SK-N-SH (cell line): ENCODE results near the gene BAHCC1. TPM values are rescaled to one million over a fixed set of nuclear protein-coding genes. Genes with fewer than 3 reads are reported as not detected.

Experiments used
- CTCF ChIA-PET: fragments of 300-600, 350-600 bp; formaldehyde crosslinking; extraction: SDS; loops from one replicate; lab custom pipeline; 2021; lab: Yijun Ruan, JAX
- POLR2A ChIA-PET: fragments of 350-600 bp; sonication (Branson Sonifier 250); formaldehyde crosslinking; extraction: SDS; loops from one replicate; lab custom pipeline; 2020; ENCODE audit warnings: antibody characterized with exemption, inconsistent platforms; lab: Yijun Ruan, JAX
- DNase-seq: peaks from one replicate; pipeline ENCODE4 v3.0.0; 2012
- H2AFZ ChIP-seq: fragments of 200-600 bp; sonication (generic); 2 replicates; pipeline ENCODE4 v1.8.1; 2016; ENCODE audit warnings: antibody characterized with exemption, mild to moderate bottlenecking, low read depth
- H3F3A ChIP-seq: fragments of 200-600 bp; sonication (generic); replicated peaks from 2 replicates; pipeline ENCODE3; 2016; ENCODE audit warnings: antibody characterized with exemption, mild to moderate bottlenecking; ENCODE audit not compliant: insufficient read depth
- H3K27ac ChIP-seq, 2 experiments: fragments of 200-500 bp in 1 of 2; fragments of 200-600 bp in 1 of 2; sonication (Bioruptor generic) in 1 of 2; sonication (generic), shearing (Covaris generic) in 1 of 2; 2 replicates each; pipeline versions ENCODE4 v1.5.1 to v1.6.1; 2014 to 2016; ENCODE audit warnings: low read depth in 2 of 2, inconsistent platforms in 1 of 2, low read length in 1 of 2, mild to moderate bottlenecking in 1 of 2, mixed read lengths in 1 of 2
- H3K27me3 ChIP-seq: fragments of 200-600 bp; sonication (generic), shearing (Covaris generic); 2 replicates; pipeline ENCODE4 v1.6.1; 2016; ENCODE audit warnings: mixed run types; ENCODE audit not compliant: insufficient read depth
- H3K36me3 ChIP-seq, 2 experiments: fragments of 200-500 bp in 1 of 2; fragments of 200-600 bp in 1 of 2; sonication (Bioruptor generic) in 1 of 2; sonication (generic) in 1 of 2; replicated peaks in 1 of 2; 2 replicates each; pipeline versions ENCODE3 to v1.5.1; 2014 to 2016; ENCODE audit warnings: low read length in 1 of 2, mild to moderate bottlenecking in 1 of 2; ENCODE audit not compliant: insufficient read depth in 2 of 2, control insufficient read depth in 1 of 2
- H3K4me1 ChIP-seq, 2 experiments: fragments of 200-500 bp in 1 of 2; fragments of 200-600 bp in 1 of 2; sonication (Bioruptor generic) in 1 of 2; sonication (generic), shearing (Covaris generic) in 1 of 2; 2 replicates each; pipeline versions ENCODE4 v1.5.1 to v1.6.1; 2014 to 2016; ENCODE audit warnings: low read depth in 1 of 2, low read length in 1 of 2, mixed run types in 1 of 2; ENCODE audit not compliant: insufficient read depth in 2 of 2, control insufficient read depth in 1 of 2
- H3K4me2 ChIP-seq: fragments of 200-600 bp; sonication (generic), shearing (Covaris generic); 2 replicates; pipeline ENCODE4 v1.6.1; 2017; ENCODE audit warnings: mixed run types
- H3K4me3 ChIP-seq, 2 experiments: fragments of 200-500 bp in 1 of 2; fragments of 200-600 bp in 1 of 2; sonication (Bioruptor generic) in 1 of 2; sonication (generic), shearing (Covaris generic) in 1 of 2; 2 replicates each; pipeline versions ENCODE4 v1.5.1 to v1.8.1; 2014 to 2016; ENCODE audit warnings: low read depth in 2 of 2, inconsistent platforms in 1 of 2, low read length in 1 of 2, mild to moderate bottlenecking in 1 of 2, mixed read lengths in 1 of 2, moderate library complexity in 1 of 2
- H3K79me2 ChIP-seq: fragments of 200-600 bp; sonication (generic); 2 replicates; pipeline ENCODE4 v1.8.1; 2017; ENCODE audit warnings: mild to moderate bottlenecking; ENCODE audit not compliant: insufficient read depth
- H3K9ac ChIP-seq: fragments of 200-600 bp; sonication (generic); 2 replicates; pipeline ENCODE4 v1.6.1; 2017; ENCODE audit warnings: mixed run types
- H3K9me2 ChIP-seq: fragments of 200-600 bp; sonication (generic); 2 replicates; pipeline ENCODE4 v1.6.1; 2017; ENCODE audit warnings: mixed run types
- H3K9me3 ChIP-seq: fragments of 200-600 bp; sonication (generic); 2 replicates; pipeline ENCODE4 v1.6.1; 2017; ENCODE audit warnings: mixed run types, mild to moderate bottlenecking, moderate library complexity
- H4K20me1 ChIP-seq: fragments of 200-600 bp; sonication (generic); 2 replicates; pipeline ENCODE4 v1.6.1; 2017; ENCODE audit warnings: mild to moderate bottlenecking, mixed run types; ENCODE audit not compliant: insufficient read depth
- CHD2 ChIP-seq: fragments of 150-350 bp; IDR thresholded peaks from 2 replicates; pipeline ENCODE4 v1.6.1; 2018; ENCODE audit warnings: low read length; ENCODE audit not compliant: partially characterized antibody
- CTCF ChIP-seq: fragments of 200-600 bp; sonication (generic); IDR thresholded peaks from 2 replicates; pipeline ENCODE4 v1.6.1; 2017; ENCODE audit warnings: antibody characterized with exemption, mild to moderate bottlenecking, moderate library complexity
- ELF1 ChIP-seq: IDR thresholded peaks from 2 replicates; pipeline ENCODE4 v1.4.0; 2012
- EZH2phosphoT487 ChIP-seq: fragments of 200-600 bp; sonication (generic); IDR thresholded peaks from 2 replicates; pipeline ENCODE4 v1.6.1; 2017; ENCODE audit warnings: low read depth, mixed run types, mild to moderate bottlenecking, antibody characterized with exemption, moderate library complexity, borderline replicate concordance
- FOXM1 ChIP-seq: IDR thresholded peaks from 2 replicates; pipeline ENCODE4 v1.4.0; 2012; ENCODE audit warnings: low read depth, mild to moderate bottlenecking
- IRF3 ChIP-seq: fragments of 150-350 bp; IDR thresholded peaks from 2 replicates; pipeline ENCODE4 v1.6.1; 2016; ENCODE audit warnings: mild to moderate bottlenecking, low read depth, low read length
- JUND ChIP-seq: IDR thresholded peaks from 2 replicates; pipeline ENCODE4 v1.4.0; 2012
- MXI1 ChIP-seq: IDR thresholded peaks from 2 replicates; pipeline ENCODE4 v1.6.1; 2012; ENCODE audit warnings: mild to moderate bottlenecking, low read depth, low read length, improper control_type of control experiment
- NFIC ChIP-seq: IDR thresholded peaks from 2 replicates; pipeline ENCODE4 v1.4.0; 2012; ENCODE audit warnings: borderline replicate concordance
- POLR2AphosphoS5 ChIP-seq: IDR thresholded peaks from 2 replicates; pipeline ENCODE4 v1.6.1; 2012; ENCODE audit warnings: low read depth, low read length
- RCOR1 ChIP-seq: fragments of 150-350 bp; IDR thresholded peaks from 2 replicates; pipeline ENCODE4 v1.6.1; 2017; ENCODE audit warnings: antibody characterized with exemption, low read length
- RFX5 ChIP-seq: IDR thresholded peaks from 2 replicates; pipeline ENCODE4 v1.6.1; 2012; ENCODE audit warnings: mild to moderate bottlenecking, improper control_type of control experiment, low read length
- RXRA ChIP-seq: IDR thresholded peaks from 2 replicates; pipeline ENCODE4 v1.4.0; 2012; ENCODE audit warnings: low read depth, mild to moderate bottlenecking, borderline replicate concordance
- SMC3 ChIP-seq: IDR thresholded peaks from 2 replicates; pipeline ENCODE4 v1.6.1; 2012; ENCODE audit warnings: low read depth, low read length, improper control_type of control experiment
- TCF12 ChIP-seq: IDR thresholded peaks from 2 replicates; pipeline ENCODE4 v1.4.0; 2012
- TEAD4 ChIP-seq: IDR thresholded peaks from 2 replicates; pipeline ENCODE4 v1.4.0; 2012; ENCODE audit warnings: mild to moderate bottlenecking, borderline replicate concordance; ENCODE audit not compliant: insufficient read depth
- WGBS: methylation state at CpG from one replicate; pipeline ENCODE4 v1.1.6; 2017; ENCODE audit warnings: low lambda C conversion rate; 5-methylcytosine and 5-hydroxymethylcytosine counted together
- polyA plus RNA-seq, 3 experiments: library from polyadenylated mRNA; depleted of rRNA; stranded (reverse); fragments of >200 nt; gene quantifications; 2 replicates each; pipeline ENCODE4 v1.2.3, GENCODE V29; 2012
- TF ChIP-seq, protein P1 (sequence below): IDR thresholded peaks from 2 replicates; pipeline ENCODE4 v1.4.0; 2012; ENCODE audit warnings: low read depth, borderline replicate concordance
- TF ChIP-seq, protein P2 (sequence below): IDR thresholded peaks from 2 replicates; pipeline ENCODE4 v1.4.0; 2012; ENCODE audit warnings: low read depth, borderline replicate concordance
- TF ChIP-seq, protein P3 (sequence below): fragments of 150-350 bp; IDR thresholded peaks from 2 replicates; pipeline ENCODE4 v1.6.1; 2017; ENCODE audit warnings: antibody characterized with exemption, low read length, low read depth, borderline replicate concordance

The BAHCC1 gene
- polyA plus RNA-seq, 1 of the 3 experiments (the other 2 are of a cell fraction): 6.4 TPM

GRCh38 chr17:81400996-81401722 lies 5.9 kb downstream of the BAHCC1 start:
- Histone ChIP-seq H3K27me3 (no peaks in the 10 kb centered on the region), H4K20me1 (no peaks in the 10 kb centered on the region), H3K79me2 (peaks cover 73% of the 10 kb centered on the region), H3K4me3 (no peak overlapping the region), H3K27ac (no peak overlapping the region; a peak in 1 of 4 replicates), H3K4me1 (peaks cover 56 to 72% of the 10 kb centered on the region in 2 experiments), H3K9ac (peak overlapping the region; percentile 69; the same call in 1 of the 2 replicates), H2AFZ (no peak overlapping the region), H3K9me2 (no peaks in the 10 kb centered on the region), H3K36me3 (no peaks in the 10 kb centered on the region), H3K4me2 (peak overlapping the region; percentile 95), H3F3A (peaks cover 35% of the 10 kb centered on the region), H3K9me3 (no peaks in the 10 kb centered on the region)
- ChIA-PET POLR2A (no interaction called here), CTCF (interaction anchor here (0.6 to 6.4 kb wide), 13 partner anchors 8 to 90 kb away, joined by 3 to 41 read pairs (median 5); no protein-coding TSS in a partner anchor)
- 90% methylated on average over 19 of the region's 20 CpGs for WGBS
- no peak for DNase-seq
- TF ChIP-seq EZH2phosphoT487: no peak
- TF ChIP-seq SMC3: no peak
- TF ChIP-seq NFIC: no peak
- TF ChIP-seq MXI1: no peak
- no peak for TF ChIP-seq RCOR1
- no peak for TF ChIP-seq JUND
- TF ChIP-seq, protein P1, sequence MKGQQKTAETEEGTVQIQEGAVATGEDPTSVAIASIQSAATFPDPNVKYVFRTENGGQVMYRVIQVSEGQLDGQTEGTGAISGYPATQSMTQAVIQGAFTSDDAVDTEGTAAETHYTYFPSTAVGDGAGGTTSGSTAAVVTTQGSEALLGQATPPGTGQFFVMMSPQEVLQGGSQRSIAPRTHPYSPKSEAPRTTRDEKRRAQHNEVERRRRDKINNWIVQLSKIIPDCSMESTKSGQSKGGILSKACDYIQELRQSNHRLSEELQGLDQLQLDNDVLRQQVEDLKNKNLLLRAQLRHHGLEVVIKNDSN: no peak
- no peak for TF ChIP-seq CHD2
- TF ChIP-seq, protein P2, sequence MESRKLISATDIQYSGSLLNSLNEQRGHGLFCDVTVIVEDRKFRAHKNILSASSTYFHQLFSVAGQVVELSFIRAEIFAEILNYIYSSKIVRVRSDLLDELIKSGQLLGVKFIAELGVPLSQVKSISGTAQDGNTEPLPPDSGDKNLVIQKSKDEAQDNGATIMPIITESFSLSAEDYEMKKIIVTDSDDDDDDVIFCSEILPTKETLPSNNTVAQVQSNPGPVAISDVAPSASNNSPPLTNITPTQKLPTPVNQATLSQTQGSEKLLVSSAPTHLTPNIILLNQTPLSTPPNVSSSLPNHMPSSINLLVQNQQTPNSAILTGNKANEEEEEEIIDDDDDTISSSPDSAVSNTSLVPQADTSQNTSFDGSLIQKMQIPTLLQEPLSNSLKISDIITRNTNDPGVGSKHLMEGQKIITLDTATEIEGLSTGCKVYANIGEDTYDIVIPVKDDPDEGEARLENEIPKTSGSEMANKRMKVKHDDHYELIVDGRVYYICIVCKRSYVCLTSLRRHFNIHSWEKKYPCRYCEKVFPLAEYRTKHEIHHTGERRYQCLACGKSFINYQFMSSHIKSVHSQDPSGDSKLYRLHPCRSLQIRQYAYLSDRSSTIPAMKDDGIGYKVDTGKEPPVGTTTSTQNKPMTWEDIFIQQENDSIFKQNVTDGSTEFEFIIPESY: no peak
- no peak for TF ChIP-seq FOXM1
- no peak for TF ChIP-seq RXRA
- no peak for TF ChIP-seq POLR2AphosphoS5
- TF ChIP-seq ELF1: no peak
- TF ChIP-seq IRF3: no peak
- no peak for TF ChIP-seq CTCF
- TF ChIP-seq RFX5: no peak
- TF ChIP-seq TEAD4: no peak
- TF ChIP-seq, protein P3, sequence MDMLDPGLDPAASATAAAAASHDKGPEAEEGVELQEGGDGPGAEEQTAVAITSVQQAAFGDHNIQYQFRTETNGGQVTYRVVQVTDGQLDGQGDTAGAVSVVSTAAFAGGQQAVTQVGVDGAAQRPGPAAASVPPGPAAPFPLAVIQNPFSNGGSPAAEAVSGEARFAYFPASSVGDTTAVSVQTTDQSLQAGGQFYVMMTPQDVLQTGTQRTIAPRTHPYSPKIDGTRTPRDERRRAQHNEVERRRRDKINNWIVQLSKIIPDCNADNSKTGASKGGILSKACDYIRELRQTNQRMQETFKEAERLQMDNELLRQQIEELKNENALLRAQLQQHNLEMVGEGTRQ: no peak
- TF ChIP-seq TCF12: no peak
